Neural cell (in vitro differentiated cells): ENCODE results near the gene ITPR2.

Experiments used
- EP300 ChIP-seq: fragments of 450-650 bp; conservative IDR thresholded peaks from 2 replicates; pipeline ENCODE4 v1.6.1; 2014; ENCODE audit warnings: antibody characterized with exemption, mild to moderate bottlenecking, moderate library complexity; ENCODE audit not compliant: poor library complexity, severe bottlenecking
- EZH2 ChIP-seq: fragments of 200-600, 300-800 bp; shearing (Covaris generic), sonication (generic); IDR thresholded peaks from 2 replicates; pipeline ENCODE4 v1.6.1; 2014; ENCODE audit warnings: antibody characterized with exemption, low read length, borderline replicate concordance, mild to moderate bottlenecking; ENCODE audit not compliant: insufficient read depth, poor library complexity, severe bottlenecking
- MXI1 ChIP-seq: fragments of 450-650 bp; conservative IDR thresholded peaks from 2 replicates; pipeline ENCODE4 v1.6.1; 2014; ENCODE audit warnings: antibody characterized with exemption, mild to moderate bottlenecking; ENCODE audit not compliant: poor library complexity, severe bottlenecking
- POLR2AphosphoS5 ChIP-seq: IDR thresholded peaks from 2 replicates; pipeline ENCODE4 v1.6.1; 2012
- RAD21 ChIP-seq: fragments of 450-650 bp; conservative IDR thresholded peaks from 2 replicates; pipeline ENCODE4 v1.6.1; 2014; ENCODE audit warnings: antibody characterized with exemption, mild to moderate bottlenecking, moderate library complexity
- SMC3 ChIP-seq: fragments of 450-650 bp; conservative IDR thresholded peaks from 2 replicates; pipeline ENCODE4 v1.6.1; 2014; ENCODE audit warnings: antibody characterized with exemption, mild to moderate bottlenecking, moderate library complexity; ENCODE audit not compliant: poor library complexity
- TAF1 ChIP-seq: IDR thresholded peaks from 2 replicates; pipeline ENCODE4 v1.6.1; 2012; ENCODE audit warnings: low read depth
- TF ChIP-seq, protein P1 (sequence below): fragments of 450-650 bp; IDR thresholded peaks from 2 replicates; pipeline ENCODE4 v1.5.1; 2014; ENCODE audit warnings: antibody characterized with exemption, mild to moderate bottlenecking, moderate library complexity; ENCODE audit not compliant: poor library complexity, severe bottlenecking
- TF ChIP-seq, protein P2 (sequence below): IDR thresholded peaks from 2 replicates; pipeline ENCODE4 v1.6.1; 2012; ENCODE audit warnings: borderline replicate concordance

DNA sequence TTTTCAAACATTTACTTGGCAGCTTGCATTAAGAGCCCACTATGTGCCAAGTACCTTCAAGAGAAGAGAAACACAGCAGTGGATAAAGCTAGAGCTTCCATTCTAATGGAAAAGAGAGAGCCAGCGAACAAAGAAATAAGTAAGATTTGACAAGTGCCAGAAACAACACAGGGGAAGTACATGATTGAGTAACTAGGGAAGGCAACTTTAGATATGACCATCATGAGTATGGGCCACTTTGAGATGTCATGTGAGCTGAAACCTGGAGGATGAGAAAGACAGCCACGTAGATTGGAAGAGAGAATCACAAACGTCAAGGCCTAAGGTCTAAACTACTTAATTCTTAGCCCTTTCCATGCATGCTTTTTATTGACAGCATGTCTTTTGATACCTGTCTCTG is 121.4 kb downstream of the ITPR2 start:
- TF ChIP-seq, protein P1, sequence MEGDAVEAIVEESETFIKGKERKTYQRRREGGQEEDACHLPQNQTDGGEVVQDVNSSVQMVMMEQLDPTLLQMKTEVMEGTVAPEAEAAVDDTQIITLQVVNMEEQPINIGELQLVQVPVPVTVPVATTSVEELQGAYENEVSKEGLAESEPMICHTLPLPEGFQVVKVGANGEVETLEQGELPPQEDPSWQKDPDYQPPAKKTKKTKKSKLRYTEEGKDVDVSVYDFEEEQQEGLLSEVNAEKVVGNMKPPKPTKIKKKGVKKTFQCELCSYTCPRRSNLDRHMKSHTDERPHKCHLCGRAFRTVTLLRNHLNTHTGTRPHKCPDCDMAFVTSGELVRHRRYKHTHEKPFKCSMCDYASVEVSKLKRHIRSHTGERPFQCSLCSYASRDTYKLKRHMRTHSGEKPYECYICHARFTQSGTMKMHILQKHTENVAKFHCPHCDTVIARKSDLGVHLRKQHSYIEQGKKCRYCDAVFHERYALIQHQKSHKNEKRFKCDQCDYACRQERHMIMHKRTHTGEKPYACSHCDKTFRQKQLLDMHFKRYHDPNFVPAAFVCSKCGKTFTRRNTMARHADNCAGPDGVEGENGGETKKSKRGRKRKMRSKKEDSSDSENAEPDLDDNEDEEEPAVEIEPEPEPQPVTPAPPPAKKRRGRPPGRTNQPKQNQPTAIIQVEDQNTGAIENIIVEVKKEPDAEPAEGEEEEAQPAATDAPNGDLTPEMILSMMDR, result no peak
- no peak for TF ChIP-seq EP300
- TF ChIP-seq POLR2AphosphoS5, result no peak
- TF ChIP-seq EZH2, result no peak
- TF ChIP-seq, protein P2, sequence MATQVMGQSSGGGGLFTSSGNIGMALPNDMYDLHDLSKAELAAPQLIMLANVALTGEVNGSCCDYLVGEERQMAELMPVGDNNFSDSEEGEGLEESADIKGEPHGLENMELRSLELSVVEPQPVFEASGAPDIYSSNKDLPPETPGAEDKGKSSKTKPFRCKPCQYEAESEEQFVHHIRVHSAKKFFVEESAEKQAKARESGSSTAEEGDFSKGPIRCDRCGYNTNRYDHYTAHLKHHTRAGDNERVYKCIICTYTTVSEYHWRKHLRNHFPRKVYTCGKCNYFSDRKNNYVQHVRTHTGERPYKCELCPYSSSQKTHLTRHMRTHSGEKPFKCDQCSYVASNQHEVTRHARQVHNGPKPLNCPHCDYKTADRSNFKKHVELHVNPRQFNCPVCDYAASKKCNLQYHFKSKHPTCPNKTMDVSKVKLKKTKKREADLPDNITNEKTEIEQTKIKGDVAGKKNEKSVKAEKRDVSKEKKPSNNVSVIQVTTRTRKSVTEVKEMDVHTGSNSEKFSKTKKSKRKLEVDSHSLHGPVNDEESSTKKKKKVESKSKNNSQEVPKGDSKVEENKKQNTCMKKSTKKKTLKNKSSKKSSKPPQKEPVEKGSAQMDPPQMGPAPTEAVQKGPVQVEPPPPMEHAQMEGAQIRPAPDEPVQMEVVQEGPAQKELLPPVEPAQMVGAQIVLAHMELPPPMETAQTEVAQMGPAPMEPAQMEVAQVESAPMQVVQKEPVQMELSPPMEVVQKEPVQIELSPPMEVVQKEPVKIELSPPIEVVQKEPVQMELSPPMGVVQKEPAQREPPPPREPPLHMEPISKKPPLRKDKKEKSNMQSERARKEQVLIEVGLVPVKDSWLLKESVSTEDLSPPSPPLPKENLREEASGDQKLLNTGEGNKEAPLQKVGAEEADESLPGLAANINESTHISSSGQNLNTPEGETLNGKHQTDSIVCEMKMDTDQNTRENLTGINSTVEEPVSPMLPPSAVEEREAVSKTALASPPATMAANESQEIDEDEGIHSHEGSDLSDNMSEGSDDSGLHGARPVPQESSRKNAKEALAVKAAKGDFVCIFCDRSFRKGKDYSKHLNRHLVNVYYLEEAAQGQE, result no peak
- TF ChIP-seq MXI1, result no peak
- TF ChIP-seq TAF1, result no peak
- TF ChIP-seq SMC3, result no peak
- no peak for TF ChIP-seq RAD21
